CD4-positive, alpha-beta T cell (primary cell): ENCODE results near the gene IFNL2. TPM values are rescaled to one million over a fixed set of nuclear protein-coding genes. Genes with fewer than 3 reads are reported as not detected.

ENCODE experiments used
- ATAC-seq: fragments of 200-7000 bp; cut with Tn5 transposase; one replicate; pipeline ENCODE4 v1.10.0; 2022; ENCODE audit warnings: mild to moderate bottlenecking; ENCODE audit not compliant: poor library complexity
- CTCF ChIA-PET: fragments of 350-600 bp; sonication (Branson Sonifier 250); formaldehyde crosslinking; loops from one replicate; lab custom pipeline; 2021; ENCODE audit warnings: antibody characterized with exemption, inconsistent platforms; lab: Charles Lee
- POLR2A ChIA-PET: fragments of 350-600 bp; sonication (Branson Sonifier 250); formaldehyde crosslinking; loops from one replicate; lab custom pipeline; 2021; ENCODE audit warnings: antibody characterized with exemption, inconsistent platforms; lab: Charles Lee
- DNase-seq, 14 experiments: peaks; one replicate each; pipeline ENCODE4 v3.0.0-alpha.2; 2013 to 2020; ENCODE audit warnings: mixed read lengths in 2 of 14
- H3K27ac ChIP-seq, 2 donors: one replicate each; pipeline versions ENCODE4 v1.5.1 to v1.7.0; 2013; ENCODE audit warnings: low read length in 2 of 2, low read depth in 1 of 2, mild to moderate bottlenecking in 1 of 2
- H3K27me3 ChIP-seq, 2 experiments: 1 replicate in 1 of 2; 2 replicates in 1 of 2; pipeline versions ENCODE4 v1.6.1 to v1.7.0; 2013; ENCODE audit warnings: low read length in 2 of 2, control low read depth in 1 of 2, mild to moderate bottlenecking in 1 of 2, moderate library complexity in 1 of 2; ENCODE audit not compliant: insufficient read depth in 2 of 2, control insufficient read depth in 1 of 2
- H3K36me3 ChIP-seq: one replicate; pipeline ENCODE4 v1.6.1; 2013; ENCODE audit warnings: low read length, control low read depth; ENCODE audit not compliant: insufficient read depth
- H3K4me1 ChIP-seq: one replicate; pipeline ENCODE4 v1.6.1; 2013; ENCODE audit warnings: low read length, control low read depth; ENCODE audit not compliant: insufficient read depth
- H3K4me3 ChIP-seq: one replicate; pipeline ENCODE4 v1.5.1; 2013; ENCODE audit warnings: mild to moderate bottlenecking, low read length, moderate library complexity
- H3K9me3 ChIP-seq, 2 experiments: 1 replicate in 1 of 2; 2 replicates in 1 of 2; pipeline versions ENCODE4 v1.6.1 to v1.7.0; 2013; ENCODE audit warnings: low read length in 2 of 2, mild to moderate bottlenecking in 2 of 2, control low read depth in 1 of 2, moderate library complexity in 1 of 2; ENCODE audit not compliant: control insufficient read depth in 1 of 2, insufficient read depth in 1 of 2
- H3K27ac Mint-ChIP-seq: one replicate; pipeline ENCODE4 v1.8.0; 2020; ENCODE audit warnings: mixed read lengths
- H3K27me3 Mint-ChIP-seq: one replicate; pipeline ENCODE4 v1.8.0; 2021; ENCODE audit warnings: mixed read lengths
- H3K36me3 Mint-ChIP-seq: one replicate; pipeline ENCODE4 v1.8.0; 2021; ENCODE audit warnings: low read depth, mixed read lengths
- H3K4me1 Mint-ChIP-seq: one replicate; pipeline ENCODE4 v1.8.0; 2021; ENCODE audit warnings: low read depth, mixed read lengths
- H3K4me3 Mint-ChIP-seq: one replicate; pipeline ENCODE4 v1.8.0; 2020; ENCODE audit warnings: mild to moderate bottlenecking, mixed read lengths
- H3K9me3 Mint-ChIP-seq: one replicate; pipeline ENCODE4 v1.8.0; 2020; ENCODE audit warnings: mixed read lengths
- intact Hi-C, 2 experiments: fragments of 100-400 bp; cut with DNase I in 1 of 2; cut with micrococcal nuclease in 1 of 2; formaldehyde crosslinking; loops; one replicate each; pipeline versions ENCODE4 v1.15.1 to v1.9.0; 2023 to 2025; cut with DNase I, micrococcal nuclease
- total RNA-seq, 174 experiments: library from RNA in 2 of 174; stranded (reverse) in 2 of 174; gene quantifications; one replicate each; pipeline ENCODE4 v1.2.3 and lab custom pipeline; 2021 to 2026
- TF ChIP-seq, protein P1 (sequence below): fragments of 200-600 bp; IDR thresholded peaks from one replicate; pipeline ENCODE4 v1.8.0; 2022; ENCODE audit warnings: antibody characterized with exemption, mild to moderate bottlenecking

IFNL2 gene
- total RNA-seq, 2 experiments from 2014 or later: not detected

GRCh38 chr19:39237200-39238184 is 30.7 kb upstream of the IFNL2 start:
- Mint-ChIP-seq H3K27me3 (no peaks in the 10 kb centered on the region), H3K4me3 (peak overlapping the region; percentile 76), H3K36me3 (no peaks in the 10 kb centered on the region), H3K9me3 (no peaks in the 10 kb centered on the region), H3K27ac (peak overlapping the region; percentile 73), H3K4me1 (peaks cover 28% of the 10 kb centered on the region)
- peak in 12 of 14 experiments; percentile 4 to 67 (median 39) for DNase-seq
- H3K9me3 ChIP-seq: no peaks in the 10 kb centered on the region
- ChIA-PET POLR2A (interaction anchor here (1.0 to 1.2 kb wide), 3 partner anchors 10 to 208 kb away, joined by 3 read pairs; partner anchors contain the start of gene SUPT5H), CTCF (interaction anchor here (0.6 kb wide), 1 partner anchor 718 kb away, joined by 3 read pairs; no protein-coding TSS in a partner anchor)
- TF ChIP-seq, protein P1, sequence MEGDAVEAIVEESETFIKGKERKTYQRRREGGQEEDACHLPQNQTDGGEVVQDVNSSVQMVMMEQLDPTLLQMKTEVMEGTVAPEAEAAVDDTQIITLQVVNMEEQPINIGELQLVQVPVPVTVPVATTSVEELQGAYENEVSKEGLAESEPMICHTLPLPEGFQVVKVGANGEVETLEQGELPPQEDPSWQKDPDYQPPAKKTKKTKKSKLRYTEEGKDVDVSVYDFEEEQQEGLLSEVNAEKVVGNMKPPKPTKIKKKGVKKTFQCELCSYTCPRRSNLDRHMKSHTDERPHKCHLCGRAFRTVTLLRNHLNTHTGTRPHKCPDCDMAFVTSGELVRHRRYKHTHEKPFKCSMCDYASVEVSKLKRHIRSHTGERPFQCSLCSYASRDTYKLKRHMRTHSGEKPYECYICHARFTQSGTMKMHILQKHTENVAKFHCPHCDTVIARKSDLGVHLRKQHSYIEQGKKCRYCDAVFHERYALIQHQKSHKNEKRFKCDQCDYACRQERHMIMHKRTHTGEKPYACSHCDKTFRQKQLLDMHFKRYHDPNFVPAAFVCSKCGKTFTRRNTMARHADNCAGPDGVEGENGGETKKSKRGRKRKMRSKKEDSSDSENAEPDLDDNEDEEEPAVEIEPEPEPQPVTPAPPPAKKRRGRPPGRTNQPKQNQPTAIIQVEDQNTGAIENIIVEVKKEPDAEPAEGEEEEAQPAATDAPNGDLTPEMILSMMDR: no peak
- ATAC-seq: peak; percentile 70
- peaks cover 27% of the 10 kb centered on the region for H3K4me1 ChIP-seq
- peak overlapping the region; percentile 37 for H3K4me3 ChIP-seq
- no peaks in the 10 kb centered on the region for H3K27me3 ChIP-seq
- intact Hi-C loops: no loop called here
- no peaks in the 10 kb centered on the region for H3K36me3 ChIP-seq
- H3K27ac ChIP-seq: peak overlapping the region in 1 of 2 donors; percentile 33

DNA sequence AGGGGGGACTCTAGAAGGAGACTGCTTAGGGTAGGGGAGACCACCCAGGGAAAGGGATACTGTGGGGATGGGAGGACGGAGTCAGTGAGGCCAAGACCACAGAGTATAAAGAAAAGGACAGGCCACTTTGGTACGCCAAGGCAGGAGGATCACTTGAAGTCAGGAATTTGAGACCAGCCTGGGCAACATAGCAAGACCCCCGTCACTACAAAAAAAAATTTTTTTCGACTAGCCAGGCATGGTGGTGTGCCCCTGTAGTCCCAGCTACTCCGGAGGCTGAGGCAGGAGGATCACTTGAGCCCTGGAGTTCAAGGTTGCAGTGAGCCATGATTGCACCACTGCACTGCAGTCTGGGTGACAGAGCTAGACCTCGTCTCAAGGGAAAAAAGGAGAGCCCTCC is 30.0 kb upstream of the IFNL2 start:
- ChIA-PET CTCF (no interaction called here), POLR2A (interaction anchor here (1.0 to 1.2 kb wide), 3 partner anchors 10 to 207 kb away, joined by 3 read pairs; partner anchors contain the start of gene SUPT5H)
- Histone ChIP-seq H3K4me1 (peaks cover 27% of the 10 kb centered on the region), H3K4me3 (peak overlapping the region; percentile 37), H3K27me3 (no peaks in the 10 kb centered on the region), H3K36me3 (no peaks in the 10 kb centered on the region), H3K9me3 (no peaks in the 10 kb centered on the region), H3K27ac (no peak overlapping the region)
- DNase-seq: no peak
- intact Hi-C loops: no loop called here
- Mint-ChIP-seq H3K4me1 (peaks cover 28% of the 10 kb centered on the region), H3K27me3 (peaks cover 1% of the 10 kb centered on the region), H3K27ac (peak overlapping the region; percentile 73), H3K4me3 (peak overlapping the region; percentile 76), H3K36me3 (no peaks in the 10 kb centered on the region), H3K9me3 (no peaks in the 10 kb centered on the region)
- no peak for ATAC-seq
- TF ChIP-seq, protein P1: no peak

GRCh38 chr19:39238944-39239343 is 29.3 kb upstream of the IFNL2 start:
- ATAC-seq (no peak), DNase-seq (no peak)
- no peaks in the 10 kb centered on the region for H3K36me3 Mint-ChIP-seq
- H3K27me3 ChIP-seq: no peaks in the 10 kb centered on the region
- ChIA-PET POLR2A (no interaction called here), CTCF (interaction anchor here (0.6 kb wide), 1 partner anchor 534 kb away, joined by 5 read pairs; no protein-coding TSS in a partner anchor)
- H3K4me3 Mint-ChIP-seq: no peak overlapping the region
- H3K9me3 Mint-ChIP-seq: no peaks in the 10 kb centered on the region
- H3K9me3 ChIP-seq: no peaks in the 10 kb centered on the region
- peak overlapping the region; percentile 73 for H3K27ac Mint-ChIP-seq
- H3K4me3 ChIP-seq: no peak overlapping the region
- no peak overlapping the region for H3K27ac ChIP-seq
- H3K36me3 ChIP-seq: no peaks in the 10 kb centered on the region
- intact Hi-C loops: no loop called here
- peaks cover 27% of the 10 kb centered on the region for H3K4me1 ChIP-seq
- H3K4me1 Mint-ChIP-seq: peaks cover 28% of the 10 kb centered on the region
- TF ChIP-seq, protein P1: no peak
- peaks cover 4% of the 10 kb centered on the region for H3K27me3 Mint-ChIP-seq
